Peyer's patch (tissue), 4 donors: Measurements from ENCODE around the gene TBXA2R.
"Not testable (repeated sequence)": the region's sequence is repeated elsewhere in the genome, so short reads cannot be mapped to it uniquely, and the experiment has no call there.

ENCODE experiments used
- POLR2A ChIP-seq, 2 donors: fragments of 450-650 bp; IDR thresholded peaks; one replicate each; pipeline ENCODE4 v1.5.1; 2017; ENCODE audit warnings: antibody characterized with exemption in 2 of 2, mild to moderate bottlenecking in 2 of 2, moderate library complexity in 2 of 2
- TF ChIP-seq, protein P1 (sequence below), 6 experiments: fragments of 450-650 bp in 4 of 6; fragments of 200-600 bp in 2 of 6; sonication (generic) in 1 of 6; IDR thresholded peaks; one replicate each; pipeline ENCODE4 v1.5.1; 2017 to 2019; ENCODE audit warnings: antibody characterized with exemption in 6 of 6, mild to moderate bottlenecking in 3 of 6, moderate library complexity in 1 of 6

DNA sequence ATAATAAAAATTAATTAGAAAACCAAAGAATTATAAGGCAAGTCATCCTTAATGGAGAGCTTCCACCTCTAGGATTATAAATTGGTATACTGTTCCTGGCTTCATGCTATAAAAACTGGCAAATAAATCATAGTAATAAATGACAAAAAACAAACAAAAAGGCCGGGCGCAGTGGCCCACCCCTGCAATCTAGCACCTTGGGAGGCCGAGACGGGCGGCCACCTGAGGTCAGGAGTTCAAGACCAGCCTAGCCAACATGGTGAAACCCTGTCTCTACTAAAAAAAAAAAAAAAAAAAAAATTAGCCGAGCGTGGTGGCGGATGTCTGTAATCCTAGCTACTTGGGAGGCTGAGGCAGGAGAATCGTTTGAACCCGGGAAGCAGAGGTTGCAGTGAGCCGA lies 36.6 kb downstream of the TBXA2R start:
- TF ChIP-seq, protein P1, sequence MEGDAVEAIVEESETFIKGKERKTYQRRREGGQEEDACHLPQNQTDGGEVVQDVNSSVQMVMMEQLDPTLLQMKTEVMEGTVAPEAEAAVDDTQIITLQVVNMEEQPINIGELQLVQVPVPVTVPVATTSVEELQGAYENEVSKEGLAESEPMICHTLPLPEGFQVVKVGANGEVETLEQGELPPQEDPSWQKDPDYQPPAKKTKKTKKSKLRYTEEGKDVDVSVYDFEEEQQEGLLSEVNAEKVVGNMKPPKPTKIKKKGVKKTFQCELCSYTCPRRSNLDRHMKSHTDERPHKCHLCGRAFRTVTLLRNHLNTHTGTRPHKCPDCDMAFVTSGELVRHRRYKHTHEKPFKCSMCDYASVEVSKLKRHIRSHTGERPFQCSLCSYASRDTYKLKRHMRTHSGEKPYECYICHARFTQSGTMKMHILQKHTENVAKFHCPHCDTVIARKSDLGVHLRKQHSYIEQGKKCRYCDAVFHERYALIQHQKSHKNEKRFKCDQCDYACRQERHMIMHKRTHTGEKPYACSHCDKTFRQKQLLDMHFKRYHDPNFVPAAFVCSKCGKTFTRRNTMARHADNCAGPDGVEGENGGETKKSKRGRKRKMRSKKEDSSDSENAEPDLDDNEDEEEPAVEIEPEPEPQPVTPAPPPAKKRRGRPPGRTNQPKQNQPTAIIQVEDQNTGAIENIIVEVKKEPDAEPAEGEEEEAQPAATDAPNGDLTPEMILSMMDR (IDR thresholded peaks at IDR 0.05): not testable (repeated sequence)
- not testable (repeated sequence) for TF ChIP-seq POLR2A (IDR thresholded peaks at IDR 0.05)
